ENCODE results near the gene TCF7L1. TPM values are rescaled to one million over a fixed set of nuclear protein-coding genes. Genes with fewer than 3 reads are reported as not detected.
"Not testable (repeated sequence)": the region's sequence is repeated elsewhere in the genome, so short reads cannot be mapped to it uniquely, and the experiment has no call there.

The TCF7L1 gene
- total RNA-seq, 1 experiment from 2014 or later, result 1.1 TPM

GRCh38 chr2:85154048-85154753, 21.0 kb downstream of the TCF7L1 start:
- ChIA-PET CTCF (interaction anchor here (0.7 to 1.4 kb wide), 2 partner anchors 16 to 87 kb away, joined by 3 read pairs; no protein-coding TSS in a partner anchor), POLR2A (no interaction called here)
- no peak for DNase-seq (ENCODE audit: unreplicated experiment)
- intact Hi-C loops (cut with micrococcal nuclease), result no loop called here
- Mint-ChIP-seq H3K27me3 (ENCODE audit: insufficient read depth, unreplicated experiment) (no peaks in the 10 kb centered on the region), H3K27ac (ENCODE audit: low read depth, unreplicated experiment) (no peak overlapping the region), H3K9me3 (ENCODE audit: unreplicated experiment) (no peaks in the 10 kb centered on the region), H3K36me3 (ENCODE audit: insufficient read depth, unreplicated experiment) (no peaks in the 10 kb centered on the region), H3K4me3 (ENCODE audit: unreplicated experiment) (no peak overlapping the region), H3K4me1 (ENCODE audit: insufficient read depth, unreplicated experiment) (no peaks in the 10 kb centered on the region)
- no peak for TF ChIP-seq CTCF (IDR thresholded peaks at IDR 0.05; ENCODE audit: unreplicated experiment)
- no TSS peak for BruUV-seq (replicated peaks)

GRCh38 chr2:85155082-85155481, 21.9 kb downstream of the TCF7L1 start:
- intact Hi-C loops (cut with micrococcal nuclease); H3K4me3 Mint-ChIP-seq (ENCODE audit: unreplicated experiment); BruUV-seq (replicated peaks); DNase-seq (ENCODE audit: unreplicated experiment); H3K4me1 Mint-ChIP-seq (ENCODE audit: insufficient read depth, unreplicated experiment); H3K27ac Mint-ChIP-seq (ENCODE audit: low read depth, unreplicated experiment); H3K27me3 Mint-ChIP-seq (ENCODE audit: insufficient read depth, unreplicated experiment); POLR2A ChIA-PET; H3K9me3 Mint-ChIP-seq (ENCODE audit: unreplicated experiment); H3K36me3 Mint-ChIP-seq (ENCODE audit: insufficient read depth, unreplicated experiment): not testable (repeated sequence)
- CTCF ChIA-PET, result interaction anchor here (1.4 kb wide), 1 partner anchor 15 kb away, joined by 3 read pairs; no protein-coding TSS in a partner anchor

- ChIA-PET POLR2A (interaction anchor here (0.6 kb wide), 1 partner anchor 423 kb away, joined by 3 read pairs; no protein-coding TSS in a partner anchor), CTCF (interaction anchor here (0.7 to 1.1 kb wide), 2 partner anchors 110 to 130 kb away, joined by 3 to 4 read pairs; no protein-coding TSS in a partner anchor)
- Mint-ChIP-seq H3K4me1 (ENCODE audit: insufficient read depth, unreplicated experiment) (no peaks in the 10 kb centered on the region), H3K27me3 (ENCODE audit: insufficient read depth, unreplicated experiment) (no peaks in the 10 kb centered on the region), H3K36me3 (ENCODE audit: insufficient read depth, unreplicated experiment) (no peaks in the 10 kb centered on the region), H3K9me3 (ENCODE audit: unreplicated experiment) (no peaks in the 10 kb centered on the region), H3K27ac (ENCODE audit: low read depth, unreplicated experiment) (no peak overlapping the region), H3K4me3 (ENCODE audit: unreplicated experiment) (no peak overlapping the region)
- TF ChIP-seq CTCF (IDR thresholded peaks at IDR 0.05; ENCODE audit: unreplicated experiment), result no peak
- no peak for DNase-seq (ENCODE audit: unreplicated experiment)
- intact Hi-C loops (cut with micrococcal nuclease), result no loop called here
- BruUV-seq (replicated peaks), result no TSS peak
Observed at GRCh38 chr2:85156153-85156552, 23.0 kb downstream of the TCF7L1 start.

GRCh38 chr2:85156619-85157018, 23.4 kb downstream of the TCF7L1 start:
- Mint-ChIP-seq H3K27ac (ENCODE audit: low read depth, unreplicated experiment) (no peak overlapping the region), H3K9me3 (ENCODE audit: unreplicated experiment) (no peaks in the 10 kb centered on the region), H3K4me3 (ENCODE audit: unreplicated experiment) (no peak overlapping the region), H3K4me1 (ENCODE audit: insufficient read depth, unreplicated experiment) (no peaks in the 10 kb centered on the region), H3K36me3 (ENCODE audit: insufficient read depth, unreplicated experiment) (no peaks in the 10 kb centered on the region), H3K27me3 (ENCODE audit: insufficient read depth, unreplicated experiment) (no peaks in the 10 kb centered on the region)
- no peak for DNase-seq (ENCODE audit: unreplicated experiment)
- ChIA-PET CTCF (interaction anchor here (1.1 kb wide), 1 partner anchor 129 kb away, joined by 4 read pairs; no protein-coding TSS in a partner anchor), POLR2A (no interaction called here)
- intact Hi-C loops (cut with micrococcal nuclease), result no loop called here
- no peak for TF ChIP-seq CTCF (IDR thresholded peaks at IDR 0.05; ENCODE audit: unreplicated experiment)
- no TSS peak for BruUV-seq (replicated peaks)
